GM18498 (cell line): ENCODE data around the gene AFAP1.

Source experiments
- ATAC-seq: cut with Tn5 transposase; IDR thresholded peaks from one replicate; pipeline ENCODE4 v1.9.1; 2021; ENCODE audit warnings: mild to moderate bottlenecking, moderate library complexity; ENCODE audit not compliant: unreplicated experiment

The AFAP1 gene

GRCh38 chr4:7844594-7844991, 95.1 kb downstream of the AFAP1 start:
- no peak for ATAC-seq

DNA sequence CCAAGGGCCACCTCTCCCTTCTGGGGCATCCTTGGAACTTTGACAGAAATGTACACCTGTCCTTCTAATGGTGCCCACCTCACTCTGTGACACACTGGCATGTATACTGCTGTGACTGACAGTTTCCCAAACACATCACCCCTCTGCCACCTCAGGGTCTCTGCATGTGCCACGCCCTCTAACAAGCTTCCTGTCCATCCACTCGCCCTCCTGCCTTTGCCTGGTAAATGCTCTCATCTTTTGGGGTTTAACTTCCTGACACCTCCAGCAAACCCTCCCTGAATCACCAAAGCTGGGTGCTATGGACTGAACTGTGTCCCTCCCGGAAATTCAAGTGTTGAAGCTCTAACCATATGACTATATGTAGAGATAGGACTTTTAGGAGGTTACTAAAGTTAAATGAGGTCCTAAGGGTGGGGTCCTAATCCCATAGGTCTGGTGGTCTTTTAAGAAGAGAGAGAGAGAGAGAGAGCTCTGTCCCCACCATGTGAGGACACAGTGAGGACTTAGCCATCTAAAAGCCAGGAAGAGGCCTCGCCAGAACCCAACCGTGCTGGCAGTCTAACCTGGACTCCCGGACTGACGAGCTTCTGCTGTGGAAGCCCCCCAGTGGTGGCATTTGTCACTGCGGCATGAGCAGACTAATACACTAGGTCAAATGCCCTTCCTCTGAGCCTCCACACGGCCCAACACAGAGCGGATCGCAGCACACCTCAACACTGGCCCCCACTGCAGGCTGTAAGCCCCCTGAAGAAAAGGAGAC, 95.6 kb downstream of the AFAP1 start:
- peak; percentile 71 for ATAC-seq

DNA sequence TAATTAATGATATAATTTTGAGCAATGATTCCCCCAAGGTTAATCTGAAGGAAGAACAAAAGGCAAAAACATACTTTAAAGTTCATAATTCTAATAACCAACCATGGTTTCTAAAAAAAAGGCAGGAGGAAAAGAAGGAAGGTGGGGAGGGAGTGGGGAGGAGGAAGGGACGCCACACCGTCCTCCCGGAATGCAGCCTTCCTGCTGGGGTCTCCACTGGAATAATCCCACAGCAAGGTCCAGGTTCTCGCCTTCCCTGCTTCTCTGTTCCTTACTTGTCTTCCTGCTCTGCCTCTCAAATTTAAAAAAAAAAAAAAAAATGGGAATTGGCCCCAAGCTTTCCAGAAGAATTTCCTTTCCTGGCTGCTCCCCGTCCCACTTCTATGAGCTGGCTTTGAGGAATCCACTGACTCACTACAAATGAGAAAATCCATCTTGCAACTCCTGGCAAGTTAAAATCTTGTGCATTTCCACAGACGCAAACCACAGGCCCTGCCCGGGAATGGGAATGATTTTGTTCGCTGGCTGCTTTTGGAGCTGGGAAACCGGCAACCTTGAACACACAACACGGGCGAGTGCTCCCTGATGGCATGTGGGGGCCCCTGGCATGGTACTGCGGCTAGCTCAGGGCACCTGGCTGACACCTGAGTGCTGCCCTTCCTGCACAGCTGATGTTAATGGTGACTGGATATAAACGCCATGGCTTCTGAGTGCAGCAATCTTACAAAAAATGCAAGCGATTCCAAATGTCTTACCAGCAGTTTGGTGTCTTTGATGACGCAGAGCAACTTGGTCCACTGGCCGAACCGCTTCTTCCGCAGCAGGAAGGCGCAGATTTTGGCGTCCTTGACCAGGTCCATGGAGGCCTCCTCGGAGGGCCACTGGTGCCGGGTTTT, 97.0 kb downstream of the AFAP1 start:
- ATAC-seq, result no peak

- ATAC-seq, result no peak
Observed at GRCh38 chr4:7841894-7842293, 97.8 kb downstream of the AFAP1 start.

DNA sequence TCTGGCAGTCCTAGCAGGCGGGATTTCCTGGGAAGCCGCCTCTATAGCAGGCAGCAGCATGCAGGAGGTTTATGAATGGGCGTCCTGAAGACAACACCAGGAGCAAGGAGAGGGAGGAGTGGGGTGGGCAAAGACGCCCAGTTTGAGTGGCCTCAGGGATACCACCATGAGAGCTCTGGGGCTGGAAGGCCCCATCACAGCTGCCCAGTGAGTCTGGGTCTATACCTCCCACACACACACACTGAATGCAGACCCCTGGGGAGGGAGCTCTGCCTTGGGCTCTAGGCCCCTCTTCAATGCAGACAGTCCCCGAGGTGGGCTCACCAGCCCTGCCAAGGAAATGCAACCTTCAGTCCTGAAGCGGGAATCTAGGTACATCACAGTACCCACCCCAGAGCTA, 98.6 kb downstream of the AFAP1 start:
- ATAC-seq, result no peak

GRCh38 chr4:7839856-7840255, 99.8 kb downstream of the AFAP1 start:
- no peak for ATAC-seq

GRCh38 chr4:7838136-7838782, 101.4 kb downstream of the AFAP1 start:
- ATAC-seq, result no peak

- no peak for ATAC-seq
Observed at GRCh38 chr4:7837597-7838135, 102.0 kb downstream of the AFAP1 start.

DNA sequence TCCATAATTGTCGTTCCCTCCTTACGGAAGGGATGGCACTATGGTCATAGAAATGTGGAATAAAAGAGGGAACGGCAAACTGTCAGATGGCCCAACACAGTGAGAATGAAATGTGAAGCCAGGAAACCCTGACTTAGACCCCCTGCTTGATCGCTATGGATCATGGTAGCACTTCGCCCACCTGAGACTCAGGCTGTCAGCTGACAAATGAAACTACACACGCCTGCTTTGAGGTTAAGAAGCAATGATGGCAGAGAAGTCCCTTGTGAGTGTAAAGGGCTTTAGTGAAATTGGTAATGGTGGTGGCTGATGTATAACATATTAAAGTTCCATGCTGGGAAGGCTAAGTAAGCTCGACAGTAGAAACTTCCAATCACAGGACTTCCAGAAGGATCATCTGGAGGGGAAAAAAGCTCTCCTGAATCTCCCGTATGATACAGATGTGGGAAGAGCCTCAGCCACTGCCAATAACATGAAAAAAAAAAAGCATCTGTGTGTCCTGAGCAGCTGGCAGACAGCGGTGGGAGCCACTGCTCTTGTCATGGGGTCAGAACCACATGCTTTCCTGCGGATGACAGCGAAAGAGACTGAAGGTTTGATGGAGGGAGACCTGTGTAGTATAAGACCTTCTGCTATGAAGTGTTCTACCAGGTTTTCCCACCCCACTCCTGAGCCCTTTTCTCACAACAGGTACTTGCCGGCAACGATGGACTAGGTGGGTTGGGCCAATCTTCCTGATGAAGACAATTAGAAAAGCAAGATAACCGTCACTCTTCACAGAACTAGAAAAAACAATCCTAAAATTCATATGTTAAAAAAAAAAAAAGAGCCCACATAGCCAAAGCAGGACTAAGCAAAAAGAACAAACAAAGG, 107.6 kb downstream of the AFAP1 start:
- no peak for ATAC-seq

- no peak for ATAC-seq
Observed at GRCh38 chr4:7831330-7831729, 108.3 kb downstream of the AFAP1 start.

DNA sequence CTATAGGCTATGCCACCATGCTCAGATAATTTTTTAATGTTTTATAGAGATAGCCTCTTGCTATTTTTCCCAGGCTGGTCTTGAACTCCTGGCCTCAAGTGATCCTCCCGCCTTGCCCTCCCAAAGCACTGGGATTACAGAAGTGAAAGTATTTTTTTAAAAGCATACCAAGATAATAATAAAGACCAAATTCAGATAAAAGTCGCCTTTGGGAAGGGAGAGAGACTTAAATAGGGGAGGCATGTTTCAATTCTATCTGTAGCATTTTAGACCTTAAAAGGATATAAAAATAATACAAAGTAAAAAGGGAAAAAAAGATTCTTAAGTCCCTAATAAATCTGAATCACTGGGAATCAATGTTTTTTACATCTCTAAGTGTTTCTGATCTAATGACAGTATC, 108.9 kb downstream of the AFAP1 start:
- ATAC-seq, result no peak

GRCh38 chr4:7829652-7830580, 109.7 kb downstream of the AFAP1 start:
- ATAC-seq, result no peak

- ATAC-seq, result no peak
Observed at GRCh38 chr4:7828793-7829301, 110.8 kb downstream of the AFAP1 start.

- ATAC-seq, result no peak
Observed at GRCh38 chr4:7828011-7828720, 111.5 kb downstream of the AFAP1 start.

DNA sequence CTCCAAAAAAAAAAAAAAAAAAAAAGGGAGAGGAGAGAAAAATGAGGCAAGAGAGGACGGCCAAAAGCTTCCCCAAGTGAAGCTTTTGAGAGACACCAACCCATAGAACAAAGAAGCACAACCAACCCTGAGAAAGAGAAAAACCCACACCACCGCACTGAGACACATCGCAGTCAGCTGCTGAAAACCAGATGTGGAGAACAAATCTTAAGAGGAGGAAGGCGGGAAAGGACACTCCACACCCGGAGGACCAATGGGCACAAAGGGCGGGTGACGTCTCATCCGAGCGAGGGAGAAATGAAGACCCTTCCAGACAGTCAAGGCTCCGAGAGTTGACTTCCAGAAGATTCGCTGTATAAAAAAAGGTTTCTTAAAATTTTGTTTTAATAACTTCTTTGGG, 112.1 kb downstream of the AFAP1 start:
- no peak for ATAC-seq

- no peak for ATAC-seq
Observed at GRCh38 chr4:7826909-7827306, 112.8 kb downstream of the AFAP1 start.

GRCh38 chr4:7826176-7826908, 113.3 kb downstream of the AFAP1 start:
- ATAC-seq, result no peak

- ATAC-seq, result no peak
Observed at GRCh38 chr4:7824218-7824617, 115.4 kb downstream of the AFAP1 start.
